ENCODE data around the gene NLGN4X.
"Not testable (repeated sequence)": the region's sequence is repeated elsewhere in the genome, so short reads cannot be mapped to it uniquely, and the experiment has no call there.

The NLGN4X gene

DNA sequence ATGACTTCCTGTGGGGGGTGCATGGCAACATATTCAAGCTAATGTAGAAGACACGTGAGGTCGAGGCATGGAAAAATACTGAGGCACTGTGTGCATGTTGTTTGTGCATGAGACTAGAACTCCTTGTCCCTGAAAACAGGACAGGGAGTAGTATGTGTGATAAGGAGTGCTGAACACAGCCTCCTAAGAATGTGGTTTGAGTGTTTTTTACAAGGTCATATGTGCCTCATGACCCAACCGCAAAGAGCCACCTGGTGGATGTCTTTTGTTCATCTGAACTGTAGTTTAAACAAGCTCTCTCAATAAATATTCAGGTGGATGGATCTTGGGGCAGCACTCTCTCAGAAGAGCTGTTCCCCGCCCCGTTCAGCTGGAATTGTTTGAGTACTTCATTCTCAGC is 226.6 kb downstream of the NLGN4X start:
- DNase-seq, result no peak

- DNase-seq, result no peak
These were observed 229.8 kb downstream of the NLGN4X start for GRCh38 chrX:5998901-5999300.

DNA sequence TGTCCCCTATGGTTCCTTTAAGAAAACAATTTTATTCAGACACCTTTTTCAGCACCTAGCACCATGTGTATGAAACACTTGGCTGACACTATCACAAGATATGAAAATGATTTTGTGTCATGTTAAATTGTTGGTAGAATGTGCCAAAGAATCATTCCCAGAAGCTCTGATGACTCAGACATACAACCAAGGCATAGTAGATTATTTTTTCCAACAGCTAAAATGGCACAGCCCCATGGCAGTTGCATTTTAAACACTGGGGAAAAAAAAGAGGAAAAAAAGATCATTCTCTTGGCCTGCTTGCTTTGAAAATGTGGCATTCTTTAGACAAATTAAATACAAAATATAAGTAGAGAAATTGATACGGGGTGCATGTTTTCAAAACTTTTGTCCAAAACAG is 230.2 kb downstream of the NLGN4X start:
- no peak for DNase-seq

DNA sequence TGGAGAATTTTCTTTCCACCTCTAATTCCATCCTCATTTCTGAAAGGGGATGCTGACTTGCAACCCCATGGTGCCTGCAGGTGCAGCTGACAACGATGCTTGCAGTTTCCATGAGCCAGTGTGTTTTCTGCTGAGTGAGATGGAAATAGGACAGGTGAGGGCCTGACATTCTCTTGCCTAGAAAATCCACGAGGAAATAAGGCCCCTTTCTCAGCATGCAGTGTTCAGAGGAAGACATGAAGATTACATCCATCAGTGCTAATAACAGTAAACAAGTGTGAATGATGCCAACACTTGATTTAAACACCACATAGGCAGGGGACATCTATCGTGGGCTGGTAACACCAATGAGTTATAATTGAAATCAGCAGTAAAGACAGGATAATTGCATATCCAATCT is 237.3 kb downstream of the NLGN4X start:
- no peak for DNase-seq

DNA sequence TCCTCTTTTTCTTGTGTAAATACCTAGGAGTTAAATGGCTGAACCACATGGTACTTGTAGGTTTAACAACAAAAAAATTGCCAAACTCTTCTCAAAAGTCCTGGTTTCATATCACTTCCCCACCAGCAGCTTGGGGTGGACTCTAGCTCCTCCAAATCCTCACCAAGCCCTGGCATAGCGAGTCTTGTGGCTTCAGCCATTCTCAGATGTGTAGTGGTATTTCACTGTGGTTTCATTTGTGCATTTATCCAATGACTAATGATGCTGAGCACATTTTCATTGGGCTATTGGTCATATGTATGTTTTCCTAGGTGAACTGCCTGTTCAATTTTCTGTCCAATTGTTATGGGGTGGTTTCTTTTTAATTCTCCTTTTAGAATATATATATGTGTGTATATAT is 249.3 kb downstream of the NLGN4X start:
- DNase-seq, result no peak

- no peak for DNase-seq
These were observed 252.3 kb downstream of the NLGN4X start for GRCh38 chrX:5976332-5976731.

- no peak for DNase-seq
These were observed 257.4 kb downstream of the NLGN4X start for GRCh38 chrX:5971300-5971699.

DNA sequence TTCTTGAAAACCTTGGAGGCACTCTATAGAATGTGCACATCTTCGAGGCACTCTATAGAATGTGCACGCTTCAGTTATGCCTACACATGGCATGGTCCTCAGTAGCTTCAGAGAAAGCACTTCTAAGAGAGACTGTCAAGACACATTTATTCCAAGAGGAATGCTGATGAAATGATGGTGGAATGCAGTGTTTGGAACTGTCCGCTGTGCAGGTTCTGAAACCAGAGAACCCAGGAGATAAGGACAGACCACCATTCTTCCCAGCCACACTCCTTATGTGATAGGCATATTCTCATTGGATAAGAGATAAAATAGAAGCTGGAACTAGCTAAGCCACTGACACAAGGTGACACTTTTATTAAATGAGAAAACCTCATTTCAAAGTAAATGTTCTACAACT is 263.3 kb downstream of the NLGN4X start:
- no peak for DNase-seq

- DNase-seq, result no peak
These were observed 269.4 kb downstream of the NLGN4X start for GRCh38 chrX:5959286-5959685.

- DNase-seq, result no peak
These were observed 270.1 kb downstream of the NLGN4X start for GRCh38 chrX:5958523-5958922.

DNA sequence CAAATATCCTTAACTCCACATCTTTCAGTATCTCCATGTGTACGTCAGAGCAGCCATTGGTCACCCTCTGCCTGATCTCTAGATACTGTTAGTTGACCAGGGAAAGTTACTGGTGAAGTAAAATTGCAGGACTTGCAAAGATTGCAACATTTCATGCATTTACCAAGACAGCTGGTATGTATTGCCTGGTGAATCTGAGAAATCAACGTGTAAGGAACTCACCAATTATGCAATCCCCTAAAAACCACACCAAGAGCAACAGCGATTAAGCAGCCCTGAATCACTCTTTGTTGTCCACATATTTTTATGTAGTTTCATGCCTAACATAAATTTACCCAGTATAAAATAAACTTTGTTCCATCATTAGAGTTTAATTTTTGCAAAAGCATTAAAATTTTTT is 271.2 kb downstream of the NLGN4X start:
- DNase-seq, result no peak

DNA sequence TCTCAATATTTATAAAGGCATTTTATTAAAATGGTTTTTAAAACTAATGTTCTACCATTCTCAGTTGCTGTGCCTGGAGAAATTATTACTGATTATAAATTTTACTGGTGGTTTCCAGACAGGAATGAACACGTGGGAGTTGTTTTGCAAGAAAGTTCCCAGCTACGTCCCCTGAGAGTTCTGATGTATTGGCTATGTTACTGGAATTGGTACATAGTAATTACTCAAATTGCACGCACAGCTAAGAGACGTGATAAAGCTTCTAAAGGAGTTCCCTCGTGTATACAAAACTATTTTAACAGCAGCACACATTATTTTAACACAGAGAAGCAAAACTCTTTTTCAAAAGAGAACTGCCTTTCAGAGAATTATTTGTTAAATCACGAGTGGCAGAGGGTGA is 292.2 kb downstream of the NLGN4X start:
- no peak for DNase-seq

DNA sequence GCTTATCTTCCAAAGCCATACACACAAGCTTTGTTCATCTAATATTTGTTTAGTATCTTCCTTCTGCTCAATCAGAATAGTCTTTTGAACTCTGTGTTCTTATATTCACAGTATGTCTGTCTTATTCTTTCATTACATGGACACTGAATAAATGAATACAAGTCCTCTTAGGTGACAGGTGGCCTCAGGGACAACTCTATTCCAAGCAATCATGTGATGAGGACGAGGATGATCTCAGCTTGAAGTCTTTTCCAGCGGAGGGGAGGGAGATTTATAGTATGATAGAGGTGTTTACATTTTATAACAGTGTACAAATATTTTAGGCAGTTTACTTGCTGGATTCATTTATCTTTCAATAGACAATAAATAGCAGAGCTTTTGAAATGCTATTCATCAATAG is 300.4 kb downstream of the NLGN4X start:
- no peak for DNase-seq

DNA sequence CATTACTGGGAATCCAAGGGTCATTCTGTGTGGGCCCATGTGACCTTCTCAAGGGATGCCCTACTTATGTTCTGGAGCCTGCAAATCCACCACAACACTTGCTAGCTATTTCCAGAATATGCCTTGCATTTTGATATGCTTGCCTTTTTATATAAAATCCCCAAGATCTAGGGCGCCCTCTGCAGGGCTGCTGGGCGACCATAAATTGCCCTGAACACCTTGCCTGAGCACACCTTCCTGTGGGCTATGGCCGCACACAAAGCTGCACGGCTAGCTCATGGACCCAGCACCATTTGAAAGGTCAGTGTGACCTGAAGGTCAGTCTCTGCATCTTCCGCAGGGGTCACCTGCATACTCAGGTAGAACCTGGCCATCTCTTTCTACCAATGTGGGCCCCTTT is 311.7 kb downstream of the NLGN4X start:
- no peak for DNase-seq

DNA sequence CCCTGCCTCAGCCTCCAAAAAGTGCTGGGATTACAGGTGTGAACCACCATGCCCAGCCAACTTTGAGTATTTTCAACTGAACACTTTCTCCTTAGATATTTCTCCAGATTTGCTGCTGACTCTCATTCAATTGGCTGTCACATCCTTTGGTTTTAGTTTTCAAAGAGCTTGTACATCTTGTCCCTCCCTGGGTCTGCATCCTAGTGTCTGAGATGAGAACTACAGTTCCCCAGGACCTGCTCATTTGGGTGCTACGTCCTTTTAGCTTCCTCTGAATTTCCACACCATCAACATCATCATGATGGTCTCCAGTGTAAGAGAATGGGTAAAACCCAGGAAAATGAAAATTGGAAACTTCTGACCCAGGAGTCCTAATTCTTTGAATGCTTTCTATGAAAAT is 312.9 kb downstream of the NLGN4X start:
- no peak for DNase-seq

- no peak for DNase-seq
These were observed 321.5 kb downstream of the NLGN4X start for GRCh38 chrX:5907207-5907606.

- not testable (repeated sequence) for DNase-seq
These were observed 325.0 kb downstream of the NLGN4X start for GRCh38 chrX:5903586-5904190.

DNA sequence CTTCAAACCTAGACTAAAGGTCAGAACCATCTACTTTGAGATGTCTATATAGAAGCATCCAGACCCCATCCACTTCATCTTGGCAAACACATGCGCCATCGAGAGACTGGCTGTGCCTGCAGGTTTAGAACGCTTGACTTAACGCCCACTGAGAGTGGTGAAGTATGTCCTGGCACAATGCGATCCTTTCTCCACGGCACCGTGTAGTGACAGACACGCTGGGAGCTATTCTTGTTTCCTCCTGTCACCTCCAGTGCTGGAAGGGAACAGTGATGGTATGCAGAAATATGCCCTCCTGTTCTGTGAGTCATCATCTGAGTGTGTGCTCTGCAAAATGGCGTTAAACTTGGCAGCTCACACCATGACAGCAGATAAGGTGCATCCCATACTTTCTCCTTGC is 330.2 kb downstream of the NLGN4X start:
- DNase-seq, result no peak

DNA sequence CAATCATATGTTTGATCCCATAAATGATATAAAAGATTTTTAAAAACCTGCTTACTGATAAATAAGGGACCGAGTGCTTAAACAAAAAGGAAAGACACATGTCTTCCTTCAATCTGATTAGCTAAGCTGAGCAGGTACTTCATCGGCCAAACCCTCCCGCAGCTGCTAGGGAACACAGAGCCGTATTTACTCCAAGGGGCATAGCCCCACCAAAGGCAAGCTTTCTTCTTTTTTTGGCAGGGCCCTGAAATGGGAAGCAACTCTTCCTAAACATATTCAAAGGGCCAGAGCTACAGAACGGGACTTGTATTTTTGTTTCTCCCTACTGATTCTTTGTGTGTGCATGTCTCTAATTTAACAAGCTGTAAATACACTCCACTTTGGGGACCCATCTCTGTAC is 337.3 kb downstream of the NLGN4X start:
- DNase-seq, result no peak

- peak; percentile 23 for DNase-seq
These were observed 351.6 kb downstream of the NLGN4X start for GRCh38 chrX:5876984-5877596.

GRCh38 chrX:5870238-5870637 is 358.4 kb downstream of the NLGN4X start:
- no peak for DNase-seq

DNA sequence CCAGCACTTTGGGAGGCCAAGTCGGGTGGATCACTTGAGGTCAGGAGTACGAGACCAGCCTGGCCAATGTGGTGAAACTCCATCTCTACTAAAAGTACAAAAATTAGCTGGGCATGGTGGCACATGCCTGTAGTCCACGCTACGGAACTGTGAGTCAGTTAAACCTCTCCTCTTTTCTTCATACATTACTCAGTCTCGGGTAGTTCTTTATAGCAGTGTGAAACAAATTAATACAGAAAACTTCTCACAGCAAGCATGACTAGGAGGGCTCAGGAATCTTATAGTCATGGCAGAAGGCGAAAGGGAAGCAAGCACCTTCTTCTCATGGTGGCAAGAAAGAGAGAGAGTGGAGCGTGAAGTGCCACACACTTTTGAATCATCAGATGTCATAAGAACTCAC is 358.9 kb downstream of the NLGN4X start:
- no peak for DNase-seq

DNA sequence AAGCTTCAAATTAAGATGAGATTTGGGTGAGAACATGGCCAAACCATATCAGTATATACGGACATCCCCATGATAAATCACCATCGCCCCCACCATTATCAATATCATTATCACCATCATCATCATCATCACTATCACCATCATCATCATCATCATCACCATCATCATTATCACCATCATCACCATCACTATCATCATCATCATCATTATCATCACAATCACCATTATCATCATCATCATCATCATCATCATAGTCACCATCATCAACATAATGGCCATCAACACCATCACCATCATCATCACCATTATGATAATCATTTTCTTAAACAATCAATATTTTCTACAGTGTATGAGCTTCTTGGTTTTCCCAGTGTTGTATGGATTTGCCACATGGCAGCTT is 360.9 kb downstream of the NLGN4X start:
- DNase-seq, result no peak

DNA sequence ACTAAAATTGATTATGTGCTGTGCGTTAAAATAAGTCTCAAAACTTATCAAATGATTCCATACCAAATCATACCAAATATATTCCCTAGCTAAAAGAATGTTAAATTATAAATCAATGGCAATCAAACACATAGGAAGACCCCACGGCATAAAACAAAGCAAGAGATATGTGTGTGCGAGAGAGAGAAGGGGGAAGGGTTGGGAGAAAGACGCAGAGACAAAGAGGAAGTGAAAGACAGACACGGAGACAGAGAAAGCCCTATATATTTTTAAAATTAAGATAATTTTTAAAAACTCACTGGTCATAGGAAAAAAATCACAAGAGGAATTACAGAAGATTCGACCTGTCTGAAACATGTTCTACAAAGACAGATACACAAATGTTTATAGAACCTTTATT is 371.4 kb downstream of the NLGN4X start:
- peak; percentile 1 for DNase-seq

DNA sequence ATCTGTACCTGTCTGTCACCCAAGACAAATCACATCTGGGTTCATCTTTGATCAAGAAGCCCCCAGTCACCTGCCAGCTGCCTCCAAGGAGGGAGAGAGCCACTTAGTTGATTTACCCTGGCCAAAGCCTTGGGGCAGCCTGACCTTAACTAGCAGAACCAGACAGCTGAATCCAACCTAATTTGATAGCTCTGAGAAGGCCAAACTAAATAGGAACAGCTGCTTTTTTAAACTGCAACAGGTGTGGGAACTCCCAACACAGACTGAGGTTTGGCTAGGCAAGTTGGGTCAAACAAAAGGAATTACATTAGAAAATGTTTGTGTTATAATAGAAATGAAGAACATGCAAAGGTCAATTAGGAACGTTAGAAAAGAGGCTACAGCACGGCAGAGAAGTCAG is 375.7 kb downstream of the NLGN4X start:
- no peak for DNase-seq
